DND-41 (cell line): ENCODE data around the gene SPEF2.

ENCODE experiments used
- CTCF ChIP-seq: IDR thresholded peaks from 2 replicates; pipeline ENCODE4 v1.5.1; 2012; ENCODE audit warnings: borderline replicate concordance, low read length, moderate library complexity, mild to moderate bottlenecking; ENCODE audit not compliant: poor library complexity, severe bottlenecking; ENCODE audit errors: extremely low read depth
- EZH2 ChIP-seq: IDR thresholded peaks from 3 replicates; pipeline ENCODE4 v1.6.1; 2012; ENCODE audit warnings: borderline replicate concordance, low read depth, mild to moderate bottlenecking, moderate library complexity, low read length, inconsistent platforms; ENCODE audit not compliant: severe bottlenecking

- TF ChIP-seq CTCF (no peak), EZH2 (no peak)
Measured at GRCh38 chr5:35852084-35852734, 234.5 kb downstream of the SPEF2 start.
